Fibroblast of villous mesenchyme (primary cell): ENCODE results near the gene ASCC2. TPM values are rescaled to one million over a fixed set of nuclear protein-coding genes. Genes with fewer than 3 reads are reported as not detected.

Source experiments
- DNase-seq: peaks from one replicate; pipeline ENCODE4 v3.0.0-alpha.2; 2010; ENCODE audit warnings: low read depth
- H3K4me3 ChIP-seq: 2 replicates; pipeline ENCODE4 v1.5.1; 2011; ENCODE audit warnings: low read depth, mild to moderate bottlenecking, low read length
- total RNA-seq: library from RNA; depleted of rRNA; stranded (reverse); fragments of >200 nt; gene quantifications from 2 replicates; pipeline ENCODE4 v1.2.3, GENCODE V29; 2012
- TF ChIP-seq, protein P1 (sequence below): IDR thresholded peaks from 2 replicates; pipeline ENCODE4 v1.5.1; 2012; ENCODE audit warnings: low read depth, mild to moderate bottlenecking, low read length; ENCODE audit not compliant: insufficient read depth

The ASCC2 gene
- total RNA-seq, 1 donor: 33.7 TPM

DNA sequence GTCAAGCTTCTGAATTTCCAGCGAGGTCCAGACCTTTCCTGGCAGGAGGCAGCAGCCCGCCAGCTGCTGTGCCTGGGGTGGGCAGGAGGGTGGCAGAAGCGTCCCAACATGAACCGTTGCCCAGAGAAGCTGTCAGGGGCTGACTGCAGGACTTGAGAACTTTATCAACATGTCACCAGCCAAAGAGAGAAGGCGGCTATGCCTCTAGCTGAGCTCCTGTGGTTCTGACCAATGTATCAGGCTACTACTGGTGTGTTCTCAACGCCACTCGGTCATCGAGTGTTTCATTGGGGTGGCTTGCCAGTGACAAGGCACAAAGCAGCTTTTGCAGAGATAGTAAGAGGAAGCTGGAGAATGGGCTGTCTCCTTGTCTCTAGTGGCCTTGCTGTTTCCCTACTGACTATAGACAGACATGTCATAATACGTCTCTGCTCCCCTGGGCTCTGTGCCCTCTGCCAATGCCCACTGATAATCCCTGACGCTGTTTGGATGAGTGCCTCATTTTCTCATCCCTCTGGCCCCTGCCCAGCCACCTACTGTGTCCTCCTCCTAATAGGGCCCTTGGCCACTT is 17.6 kb upstream of the ASCC2 start:
- H3K4me3 ChIP-seq: no peak overlapping the region
- no peak for DNase-seq
- TF ChIP-seq, protein P1, sequence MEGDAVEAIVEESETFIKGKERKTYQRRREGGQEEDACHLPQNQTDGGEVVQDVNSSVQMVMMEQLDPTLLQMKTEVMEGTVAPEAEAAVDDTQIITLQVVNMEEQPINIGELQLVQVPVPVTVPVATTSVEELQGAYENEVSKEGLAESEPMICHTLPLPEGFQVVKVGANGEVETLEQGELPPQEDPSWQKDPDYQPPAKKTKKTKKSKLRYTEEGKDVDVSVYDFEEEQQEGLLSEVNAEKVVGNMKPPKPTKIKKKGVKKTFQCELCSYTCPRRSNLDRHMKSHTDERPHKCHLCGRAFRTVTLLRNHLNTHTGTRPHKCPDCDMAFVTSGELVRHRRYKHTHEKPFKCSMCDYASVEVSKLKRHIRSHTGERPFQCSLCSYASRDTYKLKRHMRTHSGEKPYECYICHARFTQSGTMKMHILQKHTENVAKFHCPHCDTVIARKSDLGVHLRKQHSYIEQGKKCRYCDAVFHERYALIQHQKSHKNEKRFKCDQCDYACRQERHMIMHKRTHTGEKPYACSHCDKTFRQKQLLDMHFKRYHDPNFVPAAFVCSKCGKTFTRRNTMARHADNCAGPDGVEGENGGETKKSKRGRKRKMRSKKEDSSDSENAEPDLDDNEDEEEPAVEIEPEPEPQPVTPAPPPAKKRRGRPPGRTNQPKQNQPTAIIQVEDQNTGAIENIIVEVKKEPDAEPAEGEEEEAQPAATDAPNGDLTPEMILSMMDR: no peak

DNA sequence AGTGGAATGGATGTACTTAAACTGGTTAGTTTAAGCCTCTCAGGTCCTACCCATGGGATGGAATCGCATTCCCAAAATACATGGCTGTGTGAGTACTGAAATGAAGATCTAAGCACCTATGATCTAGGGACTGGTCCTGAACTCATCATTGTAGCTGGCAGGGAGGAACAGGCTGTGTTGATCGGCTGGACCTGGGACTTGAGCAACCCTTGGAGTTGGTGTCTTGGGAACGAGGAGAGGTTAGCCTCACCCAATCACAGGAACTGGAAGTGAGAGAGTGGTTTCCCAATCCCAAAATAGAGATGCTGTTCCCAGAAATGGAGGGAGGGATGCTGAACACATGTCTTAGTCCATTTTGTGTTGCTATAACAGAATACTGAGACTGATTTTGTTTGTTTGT is 16.4 kb upstream of the ASCC2 start:
- H3K4me3 ChIP-seq: no peak overlapping the region
- TF ChIP-seq, protein P1: no peak
- no peak for DNase-seq

DNA sequence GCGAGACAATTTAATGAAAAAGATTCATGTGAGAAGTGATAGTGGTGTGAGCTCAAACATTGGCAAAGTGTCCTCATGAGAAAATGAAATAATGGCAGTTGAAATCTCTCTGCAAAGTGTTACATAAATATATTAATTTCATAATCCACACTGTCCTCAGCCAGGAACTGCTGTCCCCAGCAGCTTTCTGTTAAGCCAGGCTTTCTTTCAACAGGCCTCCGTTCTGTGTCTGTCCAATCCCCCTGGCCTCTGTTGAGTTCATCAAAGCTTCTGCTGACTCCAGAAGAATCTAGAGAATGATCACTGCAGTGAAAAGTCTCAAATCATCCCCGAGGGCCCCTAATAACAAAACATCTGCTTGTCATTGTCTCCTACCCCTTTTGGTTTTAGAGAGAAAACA is 10.0 kb upstream of the ASCC2 start:
- TF ChIP-seq, protein P1: no peak
- H3K4me3 ChIP-seq: no peak overlapping the region
- no peak for DNase-seq

DNA sequence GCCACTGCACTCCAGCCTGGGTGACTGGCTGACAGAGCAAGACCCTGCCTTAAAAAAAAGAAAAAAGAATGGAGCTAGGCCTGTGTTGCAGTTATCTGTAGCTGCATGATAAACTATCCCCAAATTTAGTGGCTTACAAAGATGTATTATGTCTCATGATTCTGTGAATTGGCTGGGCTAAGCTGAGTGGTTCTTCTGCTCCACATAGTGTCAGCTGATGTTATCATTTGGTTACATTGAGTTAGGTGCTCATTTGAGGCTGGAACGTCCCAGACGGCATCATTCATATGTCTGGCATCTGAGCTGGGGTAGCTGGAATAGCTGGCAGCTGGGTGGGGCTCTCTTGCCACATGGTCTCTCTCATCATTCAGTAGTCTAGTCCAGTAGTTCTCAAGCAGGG is 8.2 kb upstream of the ASCC2 start:
- H3K4me3 ChIP-seq: no peak overlapping the region
- DNase-seq: no peak

DNA sequence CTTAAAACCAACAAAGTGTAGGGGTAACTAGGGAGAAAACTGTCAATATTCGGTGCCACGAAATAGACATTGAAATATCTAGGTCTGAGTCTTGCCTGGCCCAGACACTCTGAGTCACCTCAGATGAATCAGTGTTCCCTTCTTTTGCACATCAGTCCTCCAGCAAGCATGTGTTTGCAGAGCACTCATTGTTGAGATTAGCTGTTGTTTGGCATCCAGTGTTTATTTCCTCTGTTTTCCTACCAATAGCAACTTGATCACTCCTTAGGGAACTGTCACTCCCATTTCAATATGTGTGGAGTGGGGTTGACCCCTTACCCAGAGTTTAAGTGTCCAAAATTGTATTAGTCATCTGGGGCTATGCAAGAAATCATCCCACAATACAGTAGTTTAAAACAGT is 4.7 kb upstream of the ASCC2 start:
- H3K4me3 ChIP-seq: no peak overlapping the region
- TF ChIP-seq, protein P1: no peak
- DNase-seq: peak; percentile 74

More for the DNA sequence above, 8.2 kb upstream of the ASCC2 start:
- TF ChIP-seq, protein P1: no peak

DNA sequence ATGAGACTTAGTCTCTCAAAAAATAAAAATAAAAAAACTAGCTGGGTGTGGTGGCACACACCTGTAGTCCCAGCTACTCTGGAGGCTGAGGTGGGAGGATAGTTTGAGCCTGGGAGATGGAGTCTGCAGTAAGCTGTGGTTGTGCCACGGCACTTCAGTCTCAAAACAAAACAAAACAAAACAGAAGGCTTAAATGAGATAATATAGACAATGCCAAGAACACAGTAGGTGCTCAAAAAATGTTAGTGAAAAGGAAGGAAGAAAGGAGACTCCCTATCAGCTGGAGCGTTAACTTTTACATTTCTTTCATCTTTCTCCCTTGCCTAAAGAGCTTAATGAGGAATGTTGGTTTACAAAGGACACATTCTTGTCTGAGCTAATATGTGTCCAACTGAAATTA is 4.1 kb upstream of the ASCC2 start:
- TF ChIP-seq, protein P1: no peak
- DNase-seq: no peak
- no peak overlapping the region for H3K4me3 ChIP-seq

DNA sequence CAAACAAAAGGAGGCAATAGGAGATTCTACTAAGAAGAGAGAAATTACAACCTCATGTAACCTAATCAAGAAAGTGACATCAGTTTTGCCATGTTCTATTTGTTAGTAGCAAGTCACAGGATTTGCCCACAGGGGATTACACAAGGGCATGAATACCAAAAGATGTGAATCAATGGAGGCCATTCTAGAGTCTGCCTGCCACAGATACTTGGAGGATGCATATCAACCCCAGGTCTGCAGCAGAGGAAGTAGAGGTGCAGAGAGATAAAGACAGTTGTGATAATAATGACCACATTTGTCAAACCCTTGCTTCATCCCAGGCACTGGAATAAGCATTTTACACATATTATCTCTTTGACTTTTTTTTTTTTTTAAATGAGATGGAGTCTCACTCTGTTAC is 2.4 kb upstream of the ASCC2 start:
- TF ChIP-seq, protein P1: no peak
- no peak overlapping the region for H3K4me3 ChIP-seq
- DNase-seq: no peak
